Skeletal muscle tissue (tissue), 4 donors: ENCODE data around the gene EMILIN3. TPM values are rescaled to one million over a fixed set of nuclear protein-coding genes. Genes with fewer than 3 reads are reported as not detected.

Experiments
- H3K27ac ChIP-seq: one replicate; pipeline ENCODE4 v1.7.0; 2013; ENCODE audit warnings: mild to moderate bottlenecking, low read depth, low read length, inconsistent platforms
- H3K27me3 ChIP-seq, 3 donors: one replicate each; pipeline ENCODE4 v1.7.0; 2013; ENCODE audit warnings: low read length in 3 of 3; ENCODE audit not compliant: control insufficient read depth in 3 of 3, insufficient read depth in 3 of 3
- H3K36me3 ChIP-seq, 3 donors: one replicate each; pipeline ENCODE4 v1.7.0; 2013; ENCODE audit warnings: low read length in 3 of 3; ENCODE audit not compliant: control insufficient read depth in 3 of 3, insufficient read depth in 3 of 3
- H3K4me1 ChIP-seq, 3 donors: one replicate each; pipeline ENCODE4 v1.7.0; 2013; ENCODE audit warnings: low read length in 3 of 3, mild to moderate bottlenecking in 3 of 3; ENCODE audit not compliant: control insufficient read depth in 3 of 3, insufficient read depth in 3 of 3
- H3K4me3 ChIP-seq, 3 donors: one replicate each; pipeline ENCODE4 v1.7.0; 2013; ENCODE audit warnings: low read length in 3 of 3
- H3K9ac ChIP-seq, 3 donors: one replicate each; pipeline ENCODE4 v1.7.0; 2013; ENCODE audit warnings: low read length in 3 of 3, mild to moderate bottlenecking in 3 of 3, moderate library complexity in 2 of 3, low read depth in 1 of 3
- H3K9me3 ChIP-seq, 3 donors: one replicate each; pipeline ENCODE4 v1.7.0; 2013; ENCODE audit warnings: low read length in 3 of 3; ENCODE audit not compliant: control insufficient read depth in 3 of 3
- total RNA-seq: library from RNA; depleted of rRNA; stranded (reverse); fragments of >200 nt; gene quantifications from one replicate; pipeline ENCODE4 v1.2.3, GENCODE V29; 2014
- donor health status: Osteomylitis.

EMILIN3 gene
- total RNA-seq, result 23.5 TPM

- peaks cover 33 to 46% (median 44%) of the 10 kb centered on the region in 3 donors for H3K27me3 ChIP-seq
- no peak within 1 kb of the TSS for H3K9ac ChIP-seq
- H3K27ac ChIP-seq, result no peak within 1 kb of the TSS
Observed at GRCh38 chr20:41366546-41367392, at the start of gene EMILIN3. EMILIN3 (minus strand) TSS chr20:41366818; CDS start chr20:41366634, 184 bp downstream.

GRCh38 chr20:41415191-41415590 lies 48.6 kb upstream of the EMILIN3 start:
- Histone ChIP-seq H3K4me1 (peaks cover 20 to 27% (median 22%) of the 10 kb centered on the region in 3 donors), H3K36me3 (peaks cover 37 to 55% (median 51%) of the 10 kb centered on the region in 3 donors), H3K9me3 (no peaks in the 10 kb centered on the region), H3K4me3 (no peak overlapping the region), H3K27me3 (no peaks in the 10 kb centered on the region), H3K27ac (no peak overlapping the region), H3K9ac (no peak overlapping the region)

More at GRCh38 chr20:41366546-41367392, at the start of gene EMILIN3:
- Histone ChIP-seq H3K4me3 (peak within 1 kb of the TSS in 2 of 3 donors; percentile 35 to 51), H3K4me1 (peaks cover 11 to 17% (median 16%) of the 10 kb centered on the region in 3 donors), H3K9me3 (no peaks in the 10 kb centered on the region), H3K36me3 (no peaks in the 10 kb centered on the region)

- Histone ChIP-seq H3K9me3 (no peaks in the 10 kb centered on the region), H3K27ac (peak overlapping the region; percentile 21), H3K4me1 (peaks cover 35 to 40% (median 40%) of the 10 kb centered on the region in 3 donors), H3K27me3 (no peaks in the 10 kb centered on the region), H3K9ac (no peak overlapping the region), H3K36me3 (peaks cover 40 to 47% (median 42%) of the 10 kb centered on the region in 3 donors), H3K4me3 (no peak overlapping the region)
Observed at GRCh38 chr20:41413169-41413568, 46.6 kb upstream of the EMILIN3 start.

GRCh38 chr20:41412324-41413120 lies 45.9 kb upstream of the EMILIN3 start:
- H3K4me1 ChIP-seq, result peaks cover 38 to 45% (median 45%) of the 10 kb centered on the region in 3 donors
- H3K27me3 ChIP-seq, result no peaks in the 10 kb centered on the region
- no peak overlapping the region for H3K9ac ChIP-seq
- no peaks in the 10 kb centered on the region for H3K9me3 ChIP-seq
- H3K36me3 ChIP-seq, result peaks cover 40 to 43% (median 43%) of the 10 kb centered on the region in 3 donors
- peak overlapping the region; percentile 73 for H3K27ac ChIP-seq
- no peak overlapping the region for H3K4me3 ChIP-seq

- Histone ChIP-seq H3K4me3 (no peak overlapping the region), H3K4me1 (peaks cover 46 to 56% (median 55%) of the 10 kb centered on the region in 3 donors), H3K9ac (peak overlapping the region in 1 of 3 donors; percentile 34), H3K36me3 (peaks cover 39 to 48% (median 47%) of the 10 kb centered on the region in 3 donors), H3K9me3 (no peaks in the 10 kb centered on the region), H3K27me3 (no peaks in the 10 kb centered on the region), H3K27ac (peak overlapping the region; percentile 73)
Observed at GRCh38 chr20:41411391-41411847, 44.8 kb upstream of the EMILIN3 start.

GRCh38 chr20:41408986-41409385 lies 42.4 kb upstream of the EMILIN3 start:
- Histone ChIP-seq H3K4me3 (peak overlapping the region in 1 of 3 donors; percentile 22), H3K9me3 (no peaks in the 10 kb centered on the region), H3K4me1 (peaks cover 62 to 73% (median 72%) of the 10 kb centered on the region in 3 donors), H3K27ac (no peak overlapping the region), H3K9ac (peak overlapping the region in 1 of 3 donors; percentile 50), H3K36me3 (peaks cover 29 to 41% (median 39%) of the 10 kb centered on the region in 3 donors), H3K27me3 (no peaks in the 10 kb centered on the region)

GRCh38 chr20:41408156-41408794 lies 41.7 kb upstream of the EMILIN3 start:
- peaks cover 59 to 72% (median 68%) of the 10 kb centered on the region in 3 donors for H3K4me1 ChIP-seq
- H3K36me3 ChIP-seq, result peaks cover 26 to 46% (median 38%) of the 10 kb centered on the region in 3 donors
- H3K4me3 ChIP-seq, result no peak overlapping the region
- H3K9ac ChIP-seq, result peak overlapping the region in 1 of 3 donors; percentile 18
- no peaks in the 10 kb centered on the region for H3K9me3 ChIP-seq
- no peak overlapping the region for H3K27ac ChIP-seq
- no peaks in the 10 kb centered on the region for H3K27me3 ChIP-seq

GRCh38 chr20:41407607-41408006 lies 41.0 kb upstream of the EMILIN3 start:
- Histone ChIP-seq H3K9me3 (no peaks in the 10 kb centered on the region), H3K9ac (peak overlapping the region in 1 of 3 donors; percentile 25), H3K36me3 (peaks cover 27 to 46% (median 35%) of the 10 kb centered on the region in 3 donors), H3K4me1 (peaks cover 55 to 71% (median 66%) of the 10 kb centered on the region in 3 donors), H3K27ac (no peak overlapping the region), H3K27me3 (no peaks in the 10 kb centered on the region), H3K4me3 (no peak overlapping the region)

GRCh38 chr20:41406896-41407444 lies 40.4 kb upstream of the EMILIN3 start:
- Histone ChIP-seq H3K4me3 (no peak overlapping the region), H3K9ac (peak overlapping the region in 1 of 3 donors; percentile 25), H3K9me3 (no peaks in the 10 kb centered on the region), H3K27ac (no peak overlapping the region), H3K27me3 (no peaks in the 10 kb centered on the region), H3K36me3 (peaks cover 24 to 44% (median 32%) of the 10 kb centered on the region in 3 donors), H3K4me1 (peaks cover 54 to 65% (median 60%) of the 10 kb centered on the region in 3 donors)
